GM12891 (cell line): ENCODE results near the gene PAX7.

ENCODE experiments used
- PAX5 ChIP-seq: IDR thresholded peaks from 2 replicates; pipeline ENCODE4 v1.6.1; 2011; ENCODE audit warnings: low read length, moderate library complexity, mild to moderate bottlenecking; ENCODE audit not compliant: insufficient read depth, severe bottlenecking
- POLR2A ChIP-seq: IDR thresholded peaks from 2 replicates; pipeline ENCODE4 v1.6.1; 2011; ENCODE audit warnings: low read depth, low read length, control low read depth
- POLR2AphosphoS5 ChIP-seq: IDR thresholded peaks from 2 replicates; pipeline ENCODE4 v1.6.1; 2011; ENCODE audit warnings: low read depth, low read length, control low read depth
- POU2F2 ChIP-seq: IDR thresholded peaks from 2 replicates; pipeline ENCODE4 v1.6.1; 2011; ENCODE audit warnings: low read depth, mild to moderate bottlenecking, control low read depth, low read length, moderate library complexity
- SPI1 ChIP-seq: IDR thresholded peaks from 2 replicates; pipeline ENCODE4 v1.6.1; 2011; ENCODE audit warnings: low read depth, low read length, control low read depth
- TAF1 ChIP-seq: IDR thresholded peaks from 2 replicates; pipeline ENCODE4 v1.6.1; 2011; ENCODE audit warnings: low read depth, low read length, control low read depth

DNA sequence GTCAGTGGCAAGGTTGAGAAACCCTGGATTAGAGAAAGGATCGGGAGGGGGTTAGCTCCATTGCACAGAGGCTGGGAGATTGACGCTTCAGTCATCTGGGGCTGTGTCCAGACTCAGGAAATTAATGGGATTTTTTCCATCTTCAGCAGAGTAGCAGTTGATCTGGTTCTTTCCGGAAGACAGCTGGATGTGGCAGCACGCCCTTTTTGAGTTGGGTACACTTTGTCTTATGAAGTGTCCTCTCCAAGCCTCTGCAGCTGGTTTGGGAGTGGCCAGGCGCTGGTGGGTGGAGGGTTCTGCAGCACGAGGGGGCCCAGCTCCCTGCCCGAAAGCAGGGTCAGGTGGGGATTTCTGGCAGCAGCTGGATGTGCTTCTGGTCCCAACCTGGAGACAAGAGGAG is 133.7 kb downstream of the PAX7 start:
- TF ChIP-seq POLR2A (no peak), TAF1 (no peak), PAX5 (no peak), POLR2AphosphoS5 (no peak), SPI1 (no peak), POU2F2 (no peak)
